K562 (cell line): Measurements from ENCODE around the gene SCAMP3. TPM values are rescaled to one million over a fixed set of nuclear protein-coding genes. Genes with fewer than 3 reads are reported as not detected.

Experiments used
- ATAC-seq: fragments of 200-7000 bp; cut with Tn5 transposase; 3 replicates; pipeline ENCODE4 v1.9.1; 2020; ENCODE audit warnings: moderate library complexity
- BruUV-seq: library from RNA; stranded (reverse); fragments of 400-500 nt; replicated peaks from 2 replicates; lab custom pipeline; 2021; lab: Mats Ljungman, UMichigan
- CTCF ChIA-PET: fragments of 300-600 bp; formaldehyde crosslinking; extraction: SDS; loops from one replicate; lab custom pipeline; 2021; ENCODE audit warnings: low intra/inter-chr PET ratio; lab: Yijun Ruan, JAX
- POLR2A ChIA-PET: fragments of 300-600, 350-650 bp; sonication (Branson Sonifier 250); formaldehyde crosslinking; extraction: SDS; loops from one replicate; lab custom pipeline; 2021; ENCODE audit warnings: antibody characterized with exemption, inconsistent platforms; lab: Yijun Ruan, JAX
- DNase-seq, 4 experiments: peaks; one replicate each; pipeline versions ENCODE4 v3.0.0 to v3.0.0-alpha.2; 2011 to 2018; ENCODE audit warnings: low spot score in 3 of 4, mixed read lengths in 3 of 4; ENCODE audit errors: extremely low read depth in 1 of 4
- FAIRE-seq: peaks from 2 replicates; lab custom pipeline; 2011; peaks lifted over from hg19 to GRCh38; lab: Jason Lieb, UNC
- H2AFZ ChIP-seq: 2 replicates; pipeline ENCODE4 v1.6.0; 2011; ENCODE audit warnings: low read depth, low read length, control low read depth, inconsistent platforms
- H3K27ac ChIP-seq: fragments of 200-600 bp; 3 replicates; pipeline ENCODE4 v1.8.0; 2011; ENCODE audit warnings: low read depth, mild to moderate bottlenecking, control low read depth, inconsistent platforms, low read length, moderate library complexity, mixed read lengths; ENCODE audit errors: extremely low read depth
- H3K27me3 ChIP-seq, 2 experiments: fragments of 300-600 bp in 1 of 2; 2 replicates in 1 of 2; 3 replicates in 1 of 2; pipeline versions ENCODE4 v1.6.0 to v1.8.0; 2011; ENCODE audit warnings: inconsistent platforms in 2 of 2, low read length in 2 of 2, mild to moderate bottlenecking in 1 of 2, mixed read lengths in 1 of 2, moderate library complexity in 1 of 2; ENCODE audit not compliant: control insufficient read depth in 2 of 2, insufficient read depth in 2 of 2
- H3K36me3 ChIP-seq: fragments of 300-600 bp; 3 replicates; pipeline ENCODE4 v1.8.0; 2011; ENCODE audit warnings: mild to moderate bottlenecking, low read length, inconsistent platforms; ENCODE audit not compliant: control insufficient read depth, insufficient read depth
- H3K4me1 ChIP-seq, 2 experiments: fragments of 200-600 bp in 1 of 2; replicated peaks in 1 of 2; 2 replicates in 1 of 2; 3 replicates in 1 of 2; pipeline versions ENCODE4 v1.5.1 to v1.8.0; 2011; ENCODE audit warnings: inconsistent platforms in 2 of 2, low read length in 2 of 2, mild to moderate bottlenecking in 1 of 2, mixed read lengths in 1 of 2, moderate library complexity in 1 of 2; ENCODE audit not compliant: control insufficient read depth in 2 of 2, insufficient read depth in 2 of 2
- H3K4me2 ChIP-seq: 2 replicates; pipeline ENCODE4 v1.6.1; 2011; ENCODE audit warnings: low read length, control low read depth, inconsistent platforms, mixed read lengths; ENCODE audit not compliant: insufficient read depth
- H3K4me3 ChIP-seq: fragments of 200-600 bp; sonication (generic), shearing (Covaris generic); 2 replicates; pipeline ENCODE4 v1.5.1; 2016; ENCODE audit warnings: control low read depth, inconsistent platforms
- H3K79me2 ChIP-seq: fragments of 200-600 bp; 3 replicates; pipeline ENCODE4 v1.8.0; 2011; ENCODE audit warnings: low read length, inconsistent platforms; ENCODE audit not compliant: control insufficient read depth, insufficient read depth
- H3K9ac ChIP-seq, 2 experiments: 2 replicates each; pipeline versions ENCODE4 v1.6.0 to v1.6.1; 2011; ENCODE audit warnings: low read depth in 2 of 2, low read length in 2 of 2, control low read depth in 1 of 2, inconsistent platforms in 1 of 2, mild to moderate bottlenecking in 1 of 2, mixed read lengths in 1 of 2; ENCODE audit not compliant: insufficient read depth in 1 of 2
- H3K9me1 ChIP-seq: one replicate; pipeline ENCODE4 v1.6.0; 2011; ENCODE audit warnings: inconsistent platforms, mild to moderate bottlenecking, low read length, moderate library complexity; ENCODE audit not compliant: control insufficient read depth, insufficient read depth
- H3K9me3 ChIP-seq: replicated peaks from 2 replicates; pipeline ENCODE4 v1.5.1; 2011; ENCODE audit warnings: low read depth, low read length, inconsistent platforms; ENCODE audit not compliant: control insufficient read depth, insufficient read depth
- H4K20me1 ChIP-seq: replicated peaks from 2 replicates; pipeline ENCODE4 v1.6.1; 2011; ENCODE audit warnings: low read length, inconsistent platforms, mixed read lengths; ENCODE audit not compliant: control insufficient read depth, insufficient read depth
- ARID1B ChIP-seq: fragments of 450-650 bp; IDR thresholded peaks from 2 replicates; pipeline ENCODE4 v1.6.1; 2016; ENCODE audit warnings: antibody characterized with exemption, mild to moderate bottlenecking, inconsistent platforms
- FIP1L1 ChIP-seq: fragments of 200-400 bp; formaldehyde crosslinking; IDR thresholded peaks from 2 replicates; pipeline ENCODE4 v1.6.1; 2018; ENCODE audit warnings: mild to moderate bottlenecking, low read depth, low read length; ENCODE audit not compliant: poor library complexity, severe bottlenecking
- MYNN ChIP-seq, 2 experiments: sonication (generic); formaldehyde crosslinking in 1 of 2; IDR thresholded peaks; 2 replicates each; pipeline versions ENCODE4 v1.5.0 to v1.6.1; 2016 to 2020; ENCODE audit warnings: antibody characterized with exemption in 1 of 2, missing genetic modification reagents in 1 of 2
- NFIC ChIP-seq: fragments of 450-650 bp; IDR thresholded peaks from 2 replicates; pipeline ENCODE4 v1.6.1; 2017; ENCODE audit warnings: mild to moderate bottlenecking, inconsistent platforms
- POLR2B ChIP-seq: fragments of 450-650 bp; IDR thresholded peaks from 2 replicates; pipeline ENCODE4 v1.6.1; 2018; ENCODE audit warnings: low read depth; ENCODE audit not compliant: partially characterized antibody
- RBFOX2 ChIP-seq: fragments of 200-400 bp; formaldehyde crosslinking; IDR thresholded peaks from 2 replicates; pipeline ENCODE4 v1.6.1; 2017; ENCODE audit warnings: low read depth, mild to moderate bottlenecking, low read length, moderate library complexity
- SIN3B ChIP-seq: fragments of 450-650 bp; IDR thresholded peaks from 2 replicates; pipeline ENCODE4 v1.6.1; 2017; ENCODE audit warnings: low read depth, mild to moderate bottlenecking, moderate library complexity
- SP1 ChIP-seq: sonication (generic); formaldehyde crosslinking; IDR thresholded peaks from 2 replicates; pipeline ENCODE4 v1.8.1; 2022; ENCODE audit warnings: mild to moderate bottlenecking, missing genetic modification reagents
- STAT5B ChIP-seq: fragments of 250-450 bp; sonication (Bioruptor Pico); IDR thresholded peaks from 2 replicates; pipeline ENCODE4 v1.8.0; 2021; ENCODE audit warnings: mild to moderate bottlenecking, inconsistent platforms
- TAF1 ChIP-seq: IDR thresholded peaks from 2 replicates; pipeline ENCODE4 v1.6.1; 2011; ENCODE audit warnings: mild to moderate bottlenecking, low read length, moderate library complexity; ENCODE audit not compliant: insufficient read depth, control insufficient read depth, severe bottlenecking; ENCODE audit errors: extremely low read depth
- TBL1XR1 ChIP-seq, 2 experiments: IDR thresholded peaks; 2 replicates each; pipeline ENCODE4 v1.6.1; 2012; ENCODE audit warnings: improper control_type of control experiment in 2 of 2, low read length in 2 of 2, mild to moderate bottlenecking in 1 of 2
- ZBTB49 ChIP-seq: sonication (generic); formaldehyde crosslinking; IDR thresholded peaks from 2 replicates; pipeline ENCODE4 v1.8.0; 2022; ENCODE audit warnings: missing genetic modification reagents, mild to moderate bottlenecking, borderline replicate concordance
- WGBS: fragments of 100-300 bp; shearing (Covaris generic); methylation state at CpG from one replicate; pipeline ENCODE4 v1.1.6; 2016; ENCODE audit warnings: low coverage, mixed read lengths; ENCODE audit not compliant: insufficient coverage; ENCODE audit errors: missing lambda C conversion rate; 5-methylcytosine and 5-hydroxymethylcytosine counted together
- in situ Hi-C: fragments of 300-500 bp; cut with MboI; formaldehyde crosslinking; loops from 4 replicates; pipeline ENCODE4 v1.15.0; 2018; ENCODE audit warnings: inconsistent platforms, mixed read lengths
- intact Hi-C: fragments of 100-400 bp; cut with micrococcal nuclease; formaldehyde crosslinking; loops from 2 replicates; pipeline ENCODE4 v1.14.2; 2022
- polyA plus RNA-seq, 8 experiments: library from polyadenylated mRNA; depleted of rRNA in 4 of 8; stranded (reverse) in 5 of 8; unstranded in 3 of 8; fragments of >200 nt; fragmentation: Nextera tagmentation in 2 of 8; fragmentation: Illumina TruSeq in 1 of 8; extraction: Ambion mirVana in 2 of 8; extraction: Trizol in 1 of 8; gene quantifications; 2 replicates each; pipeline versions ENCODE4 v1.2.1 to v1.2.3, GENCODE V29; 2011 to 2014; ENCODE audit warnings: inconsistent platforms in 1 of 8, missing spikeins in 1 of 8
- total RNA-seq, 7 experiments: library from RNA; depleted of rRNA in 6 of 7; stranded (reverse); fragments of >200 nt in 6 of 7; fragmentation: Illumina TruSeq in 2 of 7; extraction: Trizol in 2 of 7; gene quantifications; 2 replicates each; pipeline versions ENCODE4 v1.2.1 to v1.2.3, GENCODE V29; 2011 to 2021; ENCODE audit warnings: low replicate concordance in 1 of 7
- TF ChIP-seq, protein P1 (sequence below): IDR thresholded peaks from 2 replicates; pipeline ENCODE4 v1.6.1; 2011; ENCODE audit not compliant: insufficient read length; ENCODE audit errors: extremely low read depth
- TF ChIP-seq, protein P2 (sequence below): fragments of 450-650 bp; IDR thresholded peaks from 2 replicates; pipeline ENCODE4 v1.6.1; 2017; ENCODE audit warnings: antibody characterized with exemption, mild to moderate bottlenecking

Gene SCAMP3
- total and polyA plus RNA-seq, 9 of the 15 experiments (the other 6 are each of a cell fraction or from before 2014, with no cell fraction given) = 14.2 to 131 (median 86.1) TPM

DNA sequence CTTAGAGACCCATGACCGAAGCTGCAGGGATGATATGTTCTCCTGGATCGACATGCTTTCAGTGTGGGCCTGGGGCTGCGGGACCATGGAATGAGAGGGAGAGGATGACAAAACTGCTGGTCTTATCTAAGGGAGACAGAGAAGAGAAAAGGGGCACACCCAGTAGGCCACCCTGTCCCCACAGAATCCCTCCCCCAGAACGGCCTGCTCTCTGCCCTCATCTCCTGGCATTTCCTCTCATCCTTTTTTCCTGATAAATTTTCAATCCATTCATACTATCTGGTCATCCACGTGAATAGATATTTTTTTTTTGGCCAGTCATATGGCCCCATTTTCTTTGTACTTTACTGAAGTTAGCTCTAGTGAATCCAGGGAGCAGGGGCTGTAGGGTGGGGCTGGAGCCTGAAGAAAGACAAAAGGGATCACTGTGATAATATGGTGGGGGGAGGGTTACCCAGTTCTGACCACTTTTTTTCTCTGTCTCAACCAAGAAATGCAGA lies 39.2 kb upstream of the SCAMP3 start, which contains the start of gene PKLR:
PKLR (minus strand) TSS at position 97 of the 500 bp plus-strand sequence; CDS start at position 54, 43 bp downstream.
- BruUV-seq = no TSS peak
- H3K4me2 ChIP-seq = peak within 1 kb of the TSS; percentile 92
- TF ChIP-seq TAF1 = peak; percentile 55
- TF ChIP-seq, protein P1, sequence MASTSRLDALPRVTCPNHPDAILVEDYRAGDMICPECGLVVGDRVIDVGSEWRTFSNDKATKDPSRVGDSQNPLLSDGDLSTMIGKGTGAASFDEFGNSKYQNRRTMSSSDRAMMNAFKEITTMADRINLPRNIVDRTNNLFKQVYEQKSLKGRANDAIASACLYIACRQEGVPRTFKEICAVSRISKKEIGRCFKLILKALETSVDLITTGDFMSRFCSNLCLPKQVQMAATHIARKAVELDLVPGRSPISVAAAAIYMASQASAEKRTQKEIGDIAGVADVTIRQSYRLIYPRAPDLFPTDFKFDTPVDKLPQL = peak; percentile 53
- TF ChIP-seq MYNN (IDR thresholded peaks at IDR 0.05) = peak; percentile 62; the same call in 1 of the 2 replicates
- no peak for TF ChIP-seq MYNN (CRISPR knock-in tag; IDR thresholded peaks at IDR 0.05)
- TF ChIP-seq ARID1B = peak; percentile 87
- no peak for TF ChIP-seq ZBTB49 (CRISPR knock-in tag)
- TF ChIP-seq RBFOX2 = 0 out of 2 replicates have a peak, but pooled peaks have one; percentile 19
- TF ChIP-seq TBL1XR1 (IDR thresholded peaks at IDR 0.05; ENCODE audit: low read length in 2 of 2) = peak in 1 of 2 experiments; percentile 50; a peak in 2 of 4 replicates
- TF ChIP-seq, protein P2, sequence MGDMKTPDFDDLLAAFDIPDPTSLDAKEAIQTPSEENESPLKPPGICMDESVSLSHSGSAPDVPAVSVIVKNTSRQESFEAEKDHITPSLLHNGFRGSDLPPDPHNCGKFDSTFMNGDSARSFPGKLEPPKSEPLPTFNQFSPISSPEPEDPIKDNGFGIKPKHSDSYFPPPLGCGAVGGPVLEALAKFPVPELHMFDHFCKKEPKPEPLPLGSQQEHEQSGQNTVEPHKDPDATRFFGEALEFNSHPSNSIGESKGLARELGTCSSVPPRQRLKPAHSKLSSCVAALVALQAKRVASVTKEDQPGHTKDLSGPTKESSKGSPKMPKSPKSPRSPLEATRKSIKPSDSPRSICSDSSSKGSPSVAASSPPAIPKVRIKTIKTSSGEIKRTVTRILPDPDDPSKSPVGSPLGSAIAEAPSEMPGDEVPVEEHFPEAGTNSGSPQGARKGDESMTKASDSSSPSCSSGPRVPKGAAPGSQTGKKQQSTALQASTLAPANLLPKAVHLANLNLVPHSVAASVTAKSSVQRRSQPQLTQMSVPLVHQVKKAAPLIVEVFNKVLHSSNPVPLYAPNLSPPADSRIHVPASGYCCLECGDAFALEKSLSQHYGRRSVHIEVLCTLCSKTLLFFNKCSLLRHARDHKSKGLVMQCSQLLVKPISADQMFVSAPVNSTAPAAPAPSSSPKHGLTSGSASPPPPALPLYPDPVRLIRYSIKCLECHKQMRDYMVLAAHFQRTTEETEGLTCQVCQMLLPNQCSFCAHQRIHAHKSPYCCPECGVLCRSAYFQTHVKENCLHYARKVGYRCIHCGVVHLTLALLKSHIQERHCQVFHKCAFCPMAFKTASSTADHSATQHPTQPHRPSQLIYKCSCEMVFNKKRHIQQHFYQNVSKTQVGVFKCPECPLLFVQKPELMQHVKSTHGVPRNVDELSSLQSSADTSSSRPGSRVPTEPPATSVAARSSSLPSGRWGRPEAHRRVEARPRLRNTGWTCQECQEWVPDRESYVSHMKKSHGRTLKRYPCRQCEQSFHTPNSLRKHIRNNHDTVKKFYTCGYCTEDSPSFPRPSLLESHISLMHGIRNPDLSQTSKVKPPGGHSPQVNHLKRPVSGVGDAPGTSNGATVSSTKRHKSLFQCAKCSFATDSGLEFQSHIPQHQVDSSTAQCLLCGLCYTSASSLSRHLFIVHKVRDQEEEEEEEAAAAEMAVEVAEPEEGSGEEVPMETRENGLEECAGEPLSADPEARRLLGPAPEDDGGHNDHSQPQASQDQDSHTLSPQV = peak; percentile 62; the same call in 1 of the 2 replicates
- peak; percentile 28; the same call in 1 of the 2 replicates for TF ChIP-seq NFIC
- TF ChIP-seq POLR2B = peak; percentile 27
- no peak for TF ChIP-seq STAT5B
- no peak for TF ChIP-seq FIP1L1
- 0 out of 2 replicates have a peak, but pooled peaks have one; percentile 35 for TF ChIP-seq SP1 (CRISPR knock-in tag)
- no peak for TF ChIP-seq SIN3B

More for the DNA sequence above, 39.2 kb upstream of the SCAMP3 start, which contains the start of gene PKLR:
- Histone ChIP-seq H3K9me3 (no peaks in the 10 kb centered on the region), H3K4me3 (peak within 1 kb of the TSS; percentile 43), H2AFZ (peak within 1 kb of the TSS; percentile 80), H3K9ac (peak within 1 kb of the TSS; percentile 80 to 94), H3K27ac (peak within 1 kb of the TSS; percentile 78), H3K4me1 (peaks cover 18 to 38% of the 10 kb centered on the region in 2 experiments; a peak in 4 of 5 replicates), H3K9me1 (no peaks in the 10 kb centered on the region), H3K27me3 (no peaks in the 10 kb centered on the region), H3K79me2 (peaks cover 39% of the 10 kb centered on the region), H4K20me1 (no peaks in the 10 kb centered on the region), H3K36me3 (peaks cover 8% of the 10 kb centered on the region)
- in situ Hi-C loops = loop anchor here (25.0 kb wide), 1 partner anchor 1436 kb away; the partner anchor contains the start of genes ISG20L2, METTL25B and MRPL24
- intact Hi-C loops = loop anchor here (2.0 kb wide), 1 partner anchor 25 kb away; the partner anchor contains the start of gene HCN3
- FAIRE-seq = peak; percentile 94
- DNase-seq = peak; percentile 76 to 82 (median 78)
- CTCF ChIA-PET = no interaction called here
- POLR2A ChIA-PET = interaction anchor here (0.7 to 1.5 kb wide), 4 partner anchors 8 to 17 kb away, joined by 3 to 7 read pairs (median 4); no protein-coding TSS in a partner anchor
- peak; percentile 75 for ATAC-seq
- WGBS = 0% methylated on average over 5 of the region's 5 CpGs
